Dermis lymphatic vessel endothelial cell (primary cell): ENCODE data around the gene FBXO2. TPM values are rescaled to one million over a fixed set of nuclear protein-coding genes. Genes with fewer than 3 reads are reported as not detected.

Experiments
- total RNA-seq: library from RNA; depleted of rRNA; stranded (reverse); fragments of >200 nt; gene quantifications from 2 replicates; pipeline ENCODE4 v1.2.1, GENCODE V29; 2014

The FBXO2 gene
- total RNA-seq = 1.4 and 1.6 TPM in 2 replicates

GRCh38 chr1:11654137-11654938 is at the start of gene FBXO2, which contains the start of gene FBXO44:
FBXO2 (minus strand) TSS chr1:11654429; CDS start chr1:11654340, 89 bp downstream.
FBXO44 (plus strand) TSS chr1:11654877; CDS start chr1:11655836, 959 bp downstream.

GRCh38 chr1:11691302-11691914 is 37.2 kb upstream of the FBXO2 start, which contains the start of gene DRAXIN:
DRAXIN (plus strand) TSS chr1:11691710; CDS start chr1:11706259, 14,549 bp downstream.

GRCh38 chr1:11681071-11681771 is 27.0 kb upstream of the FBXO2 start, which contains the start of gene MAD2L2:
MAD2L2 (minus strand) TSS chr1:11681148; CDS start chr1:11680601, 547 bp downstream.

Other genes starting within 250 kb of the FBXO2 start
- 0.09 and 0.11 TPM in 2 replicates for gene DISP3, start 175.3 kb downstream of the FBXO2 start, total RNA-seq
- gene FBXO44, start 448 bp upstream of the FBXO2 start, total RNA-seq = 7.0 and 9.5 TPM in 2 replicates
- 1.5 and 1.7 TPM in 2 replicates for gene FBXO6, start 9.8 kb upstream of the FBXO2 start, total RNA-seq
- 29.9 and 30.1 TPM in 2 replicates for gene MAD2L2, start 26.7 kb upstream of the FBXO2 start, total RNA-seq
- 0.11 and 0.34 TPM in 2 replicates for gene DRAXIN, start 37.3 kb upstream of the FBXO2 start, total RNA-seq
- gene AGTRAP, start 81.7 kb upstream of the FBXO2 start, total RNA-seq = 30.3 and 32.5 TPM in 2 replicates
- 0.17 and 0.33 TPM in 2 replicates for gene C1orf167, start 107.8 kb upstream of the FBXO2 start, total RNA-seq
- gene MTHFR, start 151.5 kb upstream of the FBXO2 start, total RNA-seq = 42.4 and 68.7 TPM in 2 replicates
- 7.5 and 9.3 TPM in 2 replicates for gene CLCN6, start 151.8 kb upstream of the FBXO2 start, total RNA-seq
- gene NPPA, start 193.4 kb upstream of the FBXO2 start, total RNA-seq = not detected in 2 replicates
- not detected in 2 replicates for gene NPPB, start 204.5 kb upstream of the FBXO2 start, total RNA-seq